Muscle of back (tissue), 11 donors: ENCODE data around the gene FNTB. TPM values are rescaled to one million over a fixed set of nuclear protein-coding genes. Genes with fewer than 3 reads are reported as not detected.
A peak's percentile ranks its signal among the peaks of the same experiment; 100 is the strongest.
"Not testable (repeated sequence)": the region's sequence is repeated elsewhere in the genome, so short reads cannot be mapped to it uniquely, and the experiment has no call there.

Source experiments
- DNase-seq, 3 donors: peaks; one replicate each; pipeline versions ENCODE4 v3.0.0 to v3.0.0-alpha.2; 2013
- polyA plus RNA-seq, 10 donors: library from polyadenylated mRNA; unstranded; fragments of 120-200 nt; gene quantifications; one replicate each; pipeline ENCODE4 v1.2.1, GENCODE V29; 2013; ENCODE audit not compliant: insufficient read length in 10 of 10

Gene FNTB
- polyA plus RNA-seq, 10 donors = 15.2 to 26.5 (median 19.6) TPM

- DNase-seq = no peak
Measured at GRCh38 chr14:65012353-65012752, 25.7 kb downstream of the FNTB start.

DNA sequence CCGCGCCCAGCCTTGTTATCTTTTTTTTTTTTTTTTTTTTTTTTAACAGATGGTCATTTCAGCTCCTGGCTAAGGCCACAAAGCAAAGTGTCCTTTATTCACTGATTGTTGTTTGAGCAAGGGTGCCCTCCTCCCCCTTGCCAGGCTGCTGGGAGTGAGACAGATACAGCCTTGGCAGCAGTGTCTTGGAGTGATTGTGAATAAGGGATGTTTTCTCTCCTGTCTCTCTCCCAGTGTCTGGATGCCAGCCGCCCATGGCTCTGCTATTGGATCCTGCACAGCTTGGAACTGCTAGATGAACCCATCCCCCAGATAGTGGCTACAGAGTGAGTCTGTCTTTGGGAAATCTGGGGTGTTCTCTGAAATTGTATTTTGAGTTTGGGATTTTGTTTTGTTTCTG, 28.7 kb downstream of the FNTB start:
- no peak for DNase-seq

DNA sequence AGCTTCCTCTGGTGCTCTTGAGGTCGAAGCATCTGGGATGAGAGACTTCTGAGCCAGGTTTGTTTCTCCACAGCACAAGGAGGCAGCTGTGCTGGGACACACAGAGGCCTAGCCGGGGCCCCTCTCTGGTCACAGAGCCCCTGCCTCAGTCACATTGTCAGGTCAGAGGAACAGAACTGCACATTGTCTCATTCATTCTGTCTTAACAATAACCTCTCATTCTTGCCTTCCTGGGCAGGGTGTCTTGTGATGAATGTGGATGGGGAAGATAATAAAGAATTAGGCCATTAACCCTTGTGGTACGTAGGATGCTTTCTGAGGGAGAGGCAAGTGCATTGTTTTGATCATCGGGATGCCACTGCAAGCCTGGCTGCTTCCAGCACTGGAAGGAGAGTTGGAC, 29.8 kb downstream of the FNTB start:
- DNase-seq = no peak

DNA sequence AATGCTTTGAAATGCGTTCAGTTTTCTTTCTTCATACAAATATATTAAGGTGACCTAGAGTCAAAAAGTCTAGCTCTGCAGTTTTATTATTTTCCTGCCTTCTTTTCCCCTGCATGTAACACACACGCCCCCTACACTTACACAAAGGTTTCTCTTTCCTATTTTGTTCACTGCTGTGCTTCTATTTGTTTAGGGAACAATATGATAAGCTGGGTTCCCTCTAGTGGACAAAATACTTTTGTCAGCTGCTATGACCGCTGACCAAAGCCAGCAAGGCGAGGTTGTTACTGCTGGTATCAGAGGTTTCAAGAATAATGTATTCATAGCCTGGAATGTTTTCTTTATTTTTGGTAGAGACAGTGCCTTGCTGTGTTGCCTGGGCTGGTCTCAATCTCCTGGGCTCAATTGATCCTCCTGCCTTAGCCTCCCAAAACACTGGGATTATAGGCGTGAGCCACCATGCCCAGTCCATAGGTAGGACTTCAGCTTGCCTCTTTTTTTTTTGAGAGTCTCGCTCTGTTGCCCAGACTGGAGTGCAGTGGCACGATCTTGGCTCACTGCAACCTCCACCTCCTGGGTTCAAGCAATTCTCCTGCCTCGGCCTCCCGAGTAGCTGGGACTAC, 33.4 kb downstream of the FNTB start:
- peak; percentile 56 to 77 (median 59) for DNase-seq

- DNase-seq = no peak
Measured at GRCh38 chr14:65024957-65025356, 38.3 kb downstream of the FNTB start.

- DNase-seq = no peak
Measured at GRCh38 chr14:65025818-65026217, 39.1 kb downstream of the FNTB start.

DNA sequence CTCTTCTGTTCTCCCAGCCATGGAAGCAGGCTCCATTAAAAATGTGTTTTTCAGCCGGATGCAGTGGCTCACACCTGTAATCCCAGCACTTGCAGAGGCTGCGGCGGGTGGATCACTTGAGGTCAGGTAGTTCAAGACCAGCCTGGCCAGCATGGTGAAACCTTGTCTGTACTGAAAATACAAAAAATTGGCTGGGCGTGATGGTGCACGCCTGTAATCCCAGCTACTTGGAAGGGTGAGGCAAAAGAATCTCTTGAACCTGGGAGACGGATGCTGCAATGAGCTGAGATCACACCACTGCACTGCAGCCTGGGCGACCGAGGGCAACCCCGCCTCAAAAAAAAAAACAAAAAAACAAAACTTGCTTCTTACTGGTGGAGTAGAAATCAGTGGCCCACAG, 39.8 kb downstream of the FNTB start:
- no peak for DNase-seq

DNA sequence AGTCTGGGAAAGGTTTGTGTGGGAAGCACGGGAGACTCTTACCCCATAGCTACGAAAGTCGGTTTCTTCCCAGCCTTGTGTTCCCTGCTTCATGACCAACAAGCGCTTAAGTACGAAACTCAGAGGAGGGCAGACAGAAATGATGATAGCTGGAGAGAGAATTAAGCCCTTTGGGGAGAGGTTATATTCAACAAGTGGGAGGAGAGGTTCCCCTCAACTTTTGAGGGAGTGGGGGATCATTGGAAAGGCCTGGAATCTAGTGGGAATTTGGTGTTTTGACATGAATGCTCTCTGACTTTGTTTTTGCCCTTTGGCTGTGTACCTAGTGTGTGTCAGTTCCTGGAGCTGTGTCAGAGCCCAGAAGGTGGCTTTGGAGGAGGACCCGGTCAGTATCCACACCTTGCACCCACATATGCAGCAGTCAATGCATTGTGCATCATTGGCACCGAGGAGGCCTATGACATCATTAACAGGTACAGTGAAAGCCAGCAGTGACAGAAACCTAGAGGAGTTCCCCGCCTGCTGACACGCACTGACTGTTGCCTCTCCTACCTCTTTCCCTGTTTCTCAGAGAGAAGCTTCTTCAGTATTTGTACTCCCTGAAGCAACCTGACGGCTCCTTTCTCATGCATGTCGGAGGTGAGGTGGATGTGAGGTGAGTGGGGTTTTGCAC, 40.6 kb downstream of the FNTB start:
- DNase-seq = no peak

DNA sequence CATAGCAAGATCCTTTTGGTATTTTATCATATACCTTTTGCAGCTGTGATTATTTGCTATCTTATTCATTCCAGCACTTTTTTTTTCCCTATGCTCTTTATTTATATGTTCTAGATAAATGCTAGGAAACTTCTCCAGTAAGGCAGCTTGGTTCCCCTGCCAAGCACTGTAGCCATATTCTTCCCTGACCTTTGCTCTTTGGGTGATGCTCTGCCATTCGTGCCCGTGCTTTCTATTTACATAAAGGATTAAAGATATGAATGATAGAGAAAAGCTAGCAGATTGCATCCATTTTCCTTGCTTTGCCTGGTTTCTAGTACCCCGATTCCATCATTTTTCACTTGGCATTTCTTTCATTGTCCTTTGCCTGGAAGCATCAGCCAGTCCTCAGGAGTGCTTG, 42.2 kb downstream of the FNTB start:
- DNase-seq = no peak

DNA sequence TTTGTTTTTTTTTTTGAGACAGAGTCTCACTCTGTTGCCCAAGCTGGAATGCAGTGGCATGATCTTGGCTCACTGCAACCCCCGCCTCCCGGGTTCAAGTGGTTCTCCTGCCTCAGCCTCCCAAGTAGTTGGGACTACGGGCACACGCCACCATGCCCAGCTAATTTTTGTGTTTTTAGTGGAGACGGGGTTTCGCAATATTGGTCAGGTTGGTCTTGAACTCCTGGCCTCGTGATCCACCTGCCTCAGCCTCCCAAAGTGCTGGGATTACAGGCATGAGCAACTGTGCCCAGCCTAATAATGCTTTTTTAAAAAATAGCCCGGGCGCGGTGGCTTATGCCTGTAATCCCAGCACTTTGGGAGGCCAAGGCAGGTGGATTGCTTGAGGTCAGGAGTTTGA, 44.6 kb downstream of the FNTB start:
- DNase-seq = not testable (repeated sequence)

DNA sequence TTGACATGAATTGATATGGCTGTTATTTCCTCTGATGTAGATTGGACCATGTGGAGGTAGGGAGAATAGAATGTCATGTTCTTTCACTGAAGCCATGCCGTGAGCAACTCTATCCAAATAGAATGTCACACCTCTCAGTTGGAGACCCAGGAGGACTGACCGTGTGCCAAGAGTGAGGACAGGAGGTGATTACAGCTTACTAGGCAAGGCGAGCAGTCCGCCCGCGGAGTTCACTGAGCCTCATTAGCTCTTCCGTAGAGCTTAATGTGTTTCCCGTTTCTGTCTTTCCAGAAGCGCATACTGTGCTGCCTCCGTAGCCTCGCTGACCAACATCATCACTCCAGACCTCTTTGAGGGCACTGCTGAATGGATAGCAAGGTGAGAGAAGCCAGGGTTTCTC, 45.6 kb downstream of the FNTB start:
- peak in 1 of 3 donors; percentile 9 for DNase-seq

GRCh38 chr14:65033181-65033580, 46.5 kb downstream of the FNTB start:
- DNase-seq = no peak

GRCh38 chr14:65034021-65034420, 47.3 kb downstream of the FNTB start:
- no peak for DNase-seq

- DNase-seq = no peak
Measured at GRCh38 chr14:65035049-65035448, 48.4 kb downstream of the FNTB start.

- no peak for DNase-seq
Measured at GRCh38 chr14:65038966-65039365, 52.3 kb downstream of the FNTB start.

DNA sequence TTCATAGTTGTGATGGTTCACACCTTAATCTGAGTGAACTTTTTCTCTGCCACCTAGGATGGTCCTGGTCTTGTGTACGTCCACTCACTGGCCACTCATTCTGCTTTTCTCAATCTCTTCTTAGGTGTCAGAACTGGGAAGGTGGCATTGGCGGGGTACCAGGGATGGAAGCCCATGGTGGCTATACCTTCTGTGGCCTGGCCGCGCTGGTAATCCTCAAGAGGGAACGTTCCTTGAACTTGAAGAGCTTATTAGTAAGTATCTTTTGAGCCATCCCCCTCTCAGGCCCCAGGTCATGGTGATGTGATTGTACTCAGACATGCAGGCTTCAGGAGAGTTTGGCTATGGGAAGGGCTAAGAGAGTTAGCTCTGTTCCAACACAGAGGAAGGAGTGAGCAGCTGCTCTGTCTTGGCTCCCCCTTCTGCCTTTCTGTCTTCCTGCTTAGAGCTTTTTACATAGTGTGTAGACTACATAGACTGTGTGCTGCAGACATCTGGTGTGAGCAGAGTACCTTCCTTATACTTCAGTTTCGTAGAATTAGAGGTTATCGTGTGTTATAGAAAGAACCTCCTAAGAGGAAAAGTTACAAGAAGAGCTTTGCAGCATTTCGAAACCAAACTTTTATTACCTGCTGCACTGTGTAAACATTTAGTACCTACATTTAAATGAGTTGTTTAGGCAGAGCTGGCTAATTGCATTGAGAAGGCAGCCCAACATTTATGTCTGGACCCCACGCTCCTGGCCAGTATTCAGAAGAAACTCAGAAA, 54.2 kb downstream of the FNTB start:
- DNase-seq = peak in 1 of 3 donors; percentile 37

- DNase-seq = no peak
Measured at GRCh38 chr14:65041434-65041915, 54.8 kb downstream of the FNTB start.

DNA sequence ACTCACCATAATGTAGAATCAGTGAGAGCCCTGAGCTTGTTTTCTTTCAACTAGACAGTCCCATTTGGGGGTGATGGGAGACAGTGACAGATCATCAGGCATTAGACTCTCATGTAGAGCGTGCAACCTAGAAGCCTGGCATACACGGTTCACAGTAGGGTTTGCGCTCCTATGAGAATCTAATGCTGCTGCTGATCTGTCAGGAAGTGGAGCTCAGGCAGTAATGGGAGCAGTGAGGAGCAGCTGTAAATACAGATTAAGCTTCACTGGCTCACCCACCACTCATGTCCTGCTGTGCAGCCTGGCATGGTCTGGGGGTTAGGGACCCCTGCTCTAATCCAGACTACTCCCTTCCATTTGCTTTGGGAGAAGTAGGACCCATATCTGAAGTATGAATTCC, 55.6 kb downstream of the FNTB start:
- no peak for DNase-seq

DNA sequence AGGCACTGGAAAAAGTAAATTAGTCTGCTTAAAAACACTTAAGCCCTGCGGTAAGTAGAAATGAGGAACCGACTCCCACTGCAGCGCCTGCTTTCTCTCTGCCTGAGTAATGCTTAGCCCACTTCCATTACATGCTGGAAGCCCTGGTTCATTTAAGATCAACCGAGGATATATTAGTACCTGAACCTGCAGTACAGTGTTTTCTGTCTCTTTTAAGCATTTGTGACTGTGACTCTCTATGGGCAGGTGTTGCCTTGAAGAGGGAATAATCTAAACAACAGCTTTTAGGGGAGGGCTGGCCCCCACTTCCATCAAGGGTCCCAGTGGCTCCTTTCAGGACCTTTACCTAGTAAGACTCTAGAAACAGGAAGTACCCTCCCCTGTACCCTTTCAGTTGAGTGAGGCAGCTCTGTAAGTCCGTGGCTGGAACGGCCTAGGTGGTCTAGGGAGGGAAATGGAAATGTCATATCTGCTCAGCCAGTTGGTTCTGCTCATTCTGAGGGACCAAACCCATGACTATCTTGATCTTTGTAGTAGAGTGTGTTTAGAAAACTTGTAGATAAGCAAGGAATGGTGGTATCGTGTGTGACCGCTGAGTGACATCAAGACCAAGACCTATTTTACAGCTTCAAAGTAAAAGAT, 56.2 kb downstream of the FNTB start:
- no peak for DNase-seq

DNA sequence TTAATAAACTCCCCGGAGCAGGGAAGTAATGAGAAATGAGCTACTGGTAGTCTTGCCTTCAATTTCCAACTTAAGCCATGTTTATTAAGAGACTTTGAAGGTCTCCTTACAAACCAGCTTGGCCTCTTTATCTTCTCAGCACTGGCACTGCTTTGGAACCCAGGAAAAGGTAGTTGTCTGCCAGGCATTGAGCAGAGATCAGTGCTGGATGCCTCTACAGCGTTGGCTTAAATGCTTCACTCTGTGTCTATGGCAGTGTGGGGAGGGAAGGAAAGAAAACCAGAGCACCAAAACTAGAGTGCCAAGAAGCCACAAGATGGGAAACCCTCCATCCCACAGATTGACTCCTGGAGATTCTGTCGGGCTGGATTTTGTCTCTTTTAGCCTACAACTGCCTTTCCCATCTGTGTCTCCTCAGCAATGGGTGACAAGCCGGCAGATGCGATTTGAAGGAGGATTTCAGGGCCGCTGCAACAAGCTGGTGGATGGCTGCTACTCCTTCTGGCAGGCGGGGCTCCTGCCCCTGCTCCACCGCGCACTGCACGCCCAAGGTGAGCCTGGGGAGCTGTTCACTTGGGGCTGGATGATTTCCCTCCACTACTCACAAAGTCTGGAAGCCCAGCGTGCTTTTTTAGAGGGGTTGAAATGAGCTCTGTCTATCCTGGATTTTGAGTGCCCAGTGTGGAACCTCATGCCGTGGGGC, 57.3 kb downstream of the FNTB start:
- DNase-seq = no peak

GRCh38 chr14:65044596-65044959, 57.9 kb downstream of the FNTB start:
- DNase-seq = peak in 1 of 3 donors; percentile 33

GRCh38 chr14:65045006-65045405, 58.3 kb downstream of the FNTB start:
- DNase-seq = no peak
